Measurements from ENCODE around the gene MUS81. TPM values are rescaled to one million over a fixed set of nuclear protein-coding genes. Genes with fewer than 3 reads are reported as not detected.

The MUS81 gene
- total and polyA plus RNA-seq, 7 experiments from 2014 or later, result 18.3 to 117 (median 68.8) TPM

- ChIA-PET POLR2A (interaction anchor here (0.7 to 6.5 kb wide), 10 partner anchors 9 to 286 kb away, joined by 3 to 108 read pairs (median 4); partner anchors contain the start of genes C11orf68, CCDC85B and FIBP), CTCF (interaction anchor here (1.1 to 2.4 kb wide), 4 partner anchors 8 to 12 kb away, joined by 3 to 10 read pairs (median 7); partner anchors contain the start of genes CCDC85B and FIBP)
- Histone ChIP-seq H3K4me3 (ENCODE audit: low read length) (peak overlapping the region; percentile 51), H3K36me3 (ENCODE audit: control insufficient read depth in 2 of 3, insufficient read depth in 3 of 3, low read length in 3 of 3) (no peaks in the 10 kb centered on the region), H3K27ac (ENCODE audit: low read depth, low read length) (no peak overlapping the region), H3K9me3 (ENCODE audit: control insufficient read depth in 2 of 3, low read length in 3 of 3) (no peaks in the 10 kb centered on the region), H3K4me1 (ENCODE audit: control insufficient read depth in 2 of 2, insufficient read depth in 2 of 2, low read length in 2 of 2) (peaks cover 17 to 19% of the 10 kb centered on the region in 2 donors), H3K27me3 (ENCODE audit: control insufficient read depth in 2 of 2, insufficient read depth in 2 of 2, low read length in 2 of 2) (peaks cover 0 to 6% of the 10 kb centered on the region in 2 donors)
- Mint-ChIP-seq H3K27me3 (peaks cover 0 to 11% (median 3%) of the 10 kb centered on the region in 5 donors), H3K4me3 (peak overlapping the region; percentile 64 to 77 (median 74)), H3K9me3 (no peaks in the 10 kb centered on the region), H3K4me1 (peaks cover under 1 to 36% (median 10%) of the 10 kb centered on the region in 7 donors), H3K27ac (peak overlapping the region in 6 of 9 donors; percentile 43 to 88 (median 80)), H3K36me3 (no peaks in the 10 kb centered on the region)
- DNase-seq, result no peak
- intact Hi-C loops (cut with micrococcal nuclease), result loop anchor here (1.0 to 10.0 kb wide), 6 partner anchors 11 to 154 kb away; partner anchors contain the start of genes C11orf68 (in 2 of the 2), CCDC85B (in 2 of the 2), DRAP1 (in 2 of the 2) and SART1 (in 1 of the 2)
- no peak for ATAC-seq
These were observed 40.6 kb downstream of the MUS81 start for GRCh38 chr11:65900899-65901180.

- peaks cover 17 to 19% of the 10 kb centered on the region in 2 donors for H3K4me1 ChIP-seq (ENCODE audit: control insufficient read depth in 2 of 2, insufficient read depth in 2 of 2, low read length in 2 of 2)
- H3K27me3 Mint-ChIP-seq, result peaks cover 0 to 17% (median 3%) of the 10 kb centered on the region in 5 donors
- H3K27ac Mint-ChIP-seq, result peak overlapping the region in 1 of 9 donors; percentile 43
- intact Hi-C loops (cut with micrococcal nuclease), result loop anchor here in 1 of 2 donors (10.0 kb wide), 1 partner anchor 152 kb away; the partner anchor contains the start of gene SF3B2
- H3K36me3 ChIP-seq (ENCODE audit: control insufficient read depth in 2 of 3, insufficient read depth in 3 of 3, low read length in 3 of 3), result no peaks in the 10 kb centered on the region
- H3K4me3 ChIP-seq (ENCODE audit: low read length), result no peak overlapping the region
- ChIA-PET POLR2A (interaction anchor here (6.5 kb wide), 1 partner anchor 12 kb away, joined by 108 read pairs; the partner anchor contains the start of genes CCDC85B and FIBP), CTCF (interaction anchor here (1.1 kb wide), 1 partner anchor 13 kb away, joined by 3 read pairs; the partner anchor contains the start of gene CCDC85B)
- ATAC-seq (no peak), DNase-seq (no peak)
- no peak overlapping the region for H3K27ac ChIP-seq (ENCODE audit: low read depth, low read length)
- no peaks in the 10 kb centered on the region for H3K9me3 Mint-ChIP-seq
- peaks cover 0 to 6% of the 10 kb centered on the region in 2 donors for H3K27me3 ChIP-seq (ENCODE audit: control insufficient read depth in 2 of 2, insufficient read depth in 2 of 2, low read length in 2 of 2)
- H3K4me1 Mint-ChIP-seq, result peaks cover 0 to 20% (median 10%) of the 10 kb centered on the region in 7 donors
- H3K4me3 Mint-ChIP-seq, result no peak overlapping the region
- no peaks in the 10 kb centered on the region for H3K9me3 ChIP-seq (ENCODE audit: control insufficient read depth in 2 of 3, low read length in 3 of 3)
- no peaks in the 10 kb centered on the region for H3K36me3 Mint-ChIP-seq
These were observed 42.8 kb downstream of the MUS81 start for GRCh38 chr11:65903068-65903481.

GRCh38 chr11:65903715-65904114 lies 43.5 kb downstream of the MUS81 start:
- H3K36me3 Mint-ChIP-seq, result no peaks in the 10 kb centered on the region
- H3K4me3 ChIP-seq (ENCODE audit: low read length), result no peak overlapping the region
- no peak overlapping the region for H3K27ac ChIP-seq (ENCODE audit: low read depth, low read length)
- H3K9me3 Mint-ChIP-seq, result no peaks in the 10 kb centered on the region
- peaks cover 17 to 19% of the 10 kb centered on the region in 2 donors for H3K4me1 ChIP-seq (ENCODE audit: control insufficient read depth in 2 of 2, insufficient read depth in 2 of 2, low read length in 2 of 2)
- ChIA-PET CTCF (no interaction called here), POLR2A (interaction anchor here (1.5 to 6.5 kb wide), 2 partner anchors 10 to 13 kb away, joined by 4 to 108 read pairs; partner anchors contain the start of genes CCDC85B and FIBP)
- H3K4me1 Mint-ChIP-seq, result peaks cover 0 to 18% (median 8%) of the 10 kb centered on the region in 7 donors
- H3K27me3 ChIP-seq (ENCODE audit: control insufficient read depth in 2 of 2, insufficient read depth in 2 of 2, low read length in 2 of 2), result peaks cover 0 to 6% of the 10 kb centered on the region in 2 donors
- no peaks in the 10 kb centered on the region for H3K9me3 ChIP-seq (ENCODE audit: control insufficient read depth in 2 of 3, low read length in 3 of 3)
- no peaks in the 10 kb centered on the region for H3K36me3 ChIP-seq (ENCODE audit: control insufficient read depth in 2 of 3, insufficient read depth in 3 of 3, low read length in 3 of 3)
- H3K27me3 Mint-ChIP-seq, result peaks cover 0 to 19% (median 2%) of the 10 kb centered on the region in 5 donors
- H3K4me3 Mint-ChIP-seq, result no peak overlapping the region
- DNase-seq, result no peak
- intact Hi-C loops (cut with micrococcal nuclease), result loop anchor here in 1 of 2 donors (10.0 kb wide), 1 partner anchor 151 kb away; the partner anchor contains the start of gene SF3B2
- no peak for ATAC-seq
- peak overlapping the region in 2 of 9 donors; percentile 32 to 43 for H3K27ac Mint-ChIP-seq

- ChIA-PET POLR2A (interaction anchor here (0.6 to 4.2 kb wide), 8 partner anchors 9 to 435 kb away, joined by 3 to 27 read pairs (median 3); partner anchors contain the start of genes CCDC85B, CFL1 and FIBP), CTCF (interaction anchor here (0.6 to 2.1 kb wide), 3 partner anchors 13 to 19 kb away, joined by 3 to 6 read pairs (median 5); no protein-coding TSS in a partner anchor)
- DNase-seq, result no peak
- H3K36me3 ChIP-seq (ENCODE audit: control insufficient read depth in 2 of 3, insufficient read depth in 3 of 3, low read length in 3 of 3), result no peaks in the 10 kb centered on the region
- intact Hi-C loops (cut with micrococcal nuclease), result loop anchor here in 1 of 2 donors (10.0 kb wide), 1 partner anchor 148 kb away; the partner anchor contains the start of gene SF3B2
- Mint-ChIP-seq H3K9me3 (no peaks in the 10 kb centered on the region), H3K27me3 (peaks cover 0 to 24% (median 5%) of the 10 kb centered on the region in 5 donors), H3K27ac (no peak overlapping the region), H3K4me1 (peaks cover 0 to 18% (median 3%) of the 10 kb centered on the region in 7 donors), H3K4me3 (no peak overlapping the region), H3K36me3 (no peaks in the 10 kb centered on the region)
- no peak for ATAC-seq
- no peaks in the 10 kb centered on the region for H3K9me3 ChIP-seq (ENCODE audit: control insufficient read depth in 2 of 3, low read length in 3 of 3)
- no peaks in the 10 kb centered on the region for H3K4me1 ChIP-seq (ENCODE audit: control insufficient read depth in 2 of 2, insufficient read depth in 2 of 2, low read length in 2 of 2)
- no peak overlapping the region for H3K4me3 ChIP-seq (ENCODE audit: low read length)
- no peaks in the 10 kb centered on the region for H3K27me3 ChIP-seq (ENCODE audit: control insufficient read depth in 2 of 2, insufficient read depth in 2 of 2, low read length in 2 of 2)
- H3K27ac ChIP-seq (ENCODE audit: low read depth, low read length), result no peak overlapping the region
These were observed 46.4 kb downstream of the MUS81 start for GRCh38 chr11:65906602-65907001.

GRCh38 chr11:65907878-65908277 lies 47.6 kb downstream of the MUS81 start:
- H3K27ac Mint-ChIP-seq, result no peak overlapping the region
- ChIA-PET POLR2A (interaction anchor here (0.6 to 4.2 kb wide), 4 partner anchors 10 to 39 kb away, joined by 3 to 27 read pairs (median 6); partner anchors contain the start of genes C11orf68, CCDC85B and FIBP), CTCF (no interaction called here)
- H3K36me3 Mint-ChIP-seq, result no peaks in the 10 kb centered on the region
- no peak overlapping the region for H3K4me3 ChIP-seq (ENCODE audit: low read length)
- H3K4me1 ChIP-seq (ENCODE audit: control insufficient read depth in 2 of 2, insufficient read depth in 2 of 2, low read length in 2 of 2), result no peaks in the 10 kb centered on the region
- H3K4me1 Mint-ChIP-seq, result peaks cover 0 to 11% (median 3%) of the 10 kb centered on the region in 7 donors
- intact Hi-C loops (cut with micrococcal nuclease), result loop anchor here in 1 of 2 donors (10.0 kb wide), 1 partner anchor 147 kb away; the partner anchor contains the start of gene SF3B2
- no peak overlapping the region for H3K4me3 Mint-ChIP-seq
- no peaks in the 10 kb centered on the region for H3K36me3 ChIP-seq (ENCODE audit: control insufficient read depth in 2 of 3, insufficient read depth in 3 of 3, low read length in 3 of 3)
- H3K27ac ChIP-seq (ENCODE audit: low read depth, low read length), result no peak overlapping the region
- H3K27me3 Mint-ChIP-seq, result peaks cover 0 to 23% (median 5%) of the 10 kb centered on the region in 5 donors
- no peaks in the 10 kb centered on the region for H3K9me3 ChIP-seq (ENCODE audit: control insufficient read depth in 2 of 3, low read length in 3 of 3)
- no peaks in the 10 kb centered on the region for H3K9me3 Mint-ChIP-seq
- DNase-seq, result no peak
- H3K27me3 ChIP-seq (ENCODE audit: control insufficient read depth in 2 of 2, insufficient read depth in 2 of 2, low read length in 2 of 2), result no peaks in the 10 kb centered on the region
- ATAC-seq, result no peak

GRCh38 chr11:65911682-65912568 lies 51.7 kb downstream of the MUS81 start:
- H3K4me3 Mint-ChIP-seq, result no peak overlapping the region
- Histone ChIP-seq H3K27me3 (ENCODE audit: control insufficient read depth in 2 of 2, insufficient read depth in 2 of 2, low read length in 2 of 2) (no peaks in the 10 kb centered on the region), H3K9me3 (ENCODE audit: control insufficient read depth in 2 of 3, low read length in 3 of 3) (no peaks in the 10 kb centered on the region), H3K4me3 (ENCODE audit: low read length) (no peak overlapping the region), H3K27ac (ENCODE audit: low read depth, low read length) (no peak overlapping the region), H3K36me3 (ENCODE audit: control insufficient read depth in 2 of 3, insufficient read depth in 3 of 3, low read length in 3 of 3) (peaks cover 0 to 4% (median 0%) of the 10 kb centered on the region in 3 experiments), H3K4me1 (ENCODE audit: control insufficient read depth in 2 of 2, insufficient read depth in 2 of 2, low read length in 2 of 2) (peaks cover 2 to 5% of the 10 kb centered on the region in 2 donors)
- H3K36me3 Mint-ChIP-seq, result peaks cover 0 to 13% (median 0%) of the 10 kb centered on the region in 5 donors
- ATAC-seq (no peak), DNase-seq (no peak)
- H3K4me1 Mint-ChIP-seq, result peaks cover 18 to 30% (median 21%) of the 10 kb centered on the region in 7 donors
- no peaks in the 10 kb centered on the region for H3K9me3 Mint-ChIP-seq
- peak overlapping the region in 1 of 9 donors; percentile 5 for H3K27ac Mint-ChIP-seq
- H3K27me3 Mint-ChIP-seq, result peaks cover 0 to 9% (median 0%) of the 10 kb centered on the region in 5 donors
- POLR2A ChIA-PET, result interaction anchor here (0.9 to 3.3 kb wide), 3 partner anchors 11 to 49 kb away, joined by 3 to 18 read pairs (median 7); partner anchors contain the start of genes CCDC85B, FIBP, FOSL1 and SART1
- CTCF ChIA-PET, result interaction anchor here (0.9 to 1.3 kb wide), 3 partner anchors 11 to 27 kb away, joined by 3 to 4 read pairs (median 3); partner anchors contain the start of gene CCDC85B
- intact Hi-C loops (cut with micrococcal nuclease), result no loop called here
